GM12878 (cell line): ENCODE measurements around the gene TRAK2. TPM values are rescaled to one million over a fixed set of nuclear protein-coding genes. Genes with fewer than 3 reads are reported as not detected.
A peak's percentile ranks its signal among the peaks of the same experiment; 100 is the strongest.

Source experiments
- ATAC-seq: fragments of 200-7000 bp; cut with Tn5 transposase; 3 replicates; pipeline ENCODE4 v1.9.1; 2020; ENCODE audit warnings: mild to moderate bottlenecking, moderate library complexity
- BruUV-seq: library from RNA; stranded (reverse); fragments of 400-500 nt; replicated peaks from 2 replicates; lab custom pipeline; 2021; lab: Mats Ljungman, UMichigan
- CTCF ChIA-PET: fragments of 300-600 bp; sonication (Branson Sonifier 250); formaldehyde crosslinking; extraction: SDS; loops from one replicate; lab custom pipeline; 2021; ENCODE audit warnings: inconsistent platforms; lab: Yijun Ruan, JAX
- POLR2A ChIA-PET: fragments of 350-600 bp; formaldehyde crosslinking; extraction: SDS; loops from one replicate; lab custom pipeline; 2021; ENCODE audit warnings: inconsistent platforms; lab: Charles Lee
- RAD21 ChIA-PET: fragments of 300-600 bp; sonication (Branson Sonifier 250); formaldehyde crosslinking; loops from one replicate; lab custom pipeline; 2023; ENCODE audit warnings: antibody characterized with exemption; ENCODE audit not compliant: unreplicated experiment; lab: Charles Lee
- SMC1A ChIA-PET: fragments of 300-600 bp; sonication (Branson Sonifier 250); formaldehyde crosslinking; loops from one replicate; lab custom pipeline; 2023; ENCODE audit not compliant: unreplicated experiment, uncharacterized antibody; lab: Charles Lee
- DNase-seq: peaks from one replicate; pipeline ENCODE4 v3.0.0-alpha.2; 2011; ENCODE audit warnings: low read depth, low spot score
- FAIRE-seq: peaks from 3 replicates; lab custom pipeline; 2011; peaks lifted over from hg19 to GRCh38; lab: Jason Lieb, UNC
- H2AFZ ChIP-seq: 2 replicates; pipeline ENCODE4 v1.6.0; 2011; ENCODE audit warnings: low read depth, low read length, control low read depth; ENCODE audit not compliant: control insufficient read depth
- H3K27ac ChIP-seq: 2 replicates; pipeline ENCODE4 v1.5.1; 2011; ENCODE audit warnings: control low read depth; ENCODE audit not compliant: control insufficient read depth, insufficient read depth
- H3K27me3 ChIP-seq, 2 experiments: replicated peaks in 1 of 2; 2 replicates each; pipeline versions ENCODE4 v1.6.0 to v1.6.1; 2011; ENCODE audit warnings: low read length in 1 of 2; ENCODE audit not compliant: control insufficient read depth in 2 of 2, insufficient read depth in 2 of 2
- H3K36me3 ChIP-seq, 2 experiments: 2 replicates each; pipeline ENCODE4 v1.5.1; 2011; ENCODE audit warnings: low read length in 1 of 2; ENCODE audit not compliant: control insufficient read depth in 2 of 2, insufficient read depth in 2 of 2
- H3K4me1 ChIP-seq: 2 replicates; pipeline ENCODE4 v1.6.1; 2011; ENCODE audit warnings: mild to moderate bottlenecking, low read length, moderate library complexity, mixed read lengths; ENCODE audit not compliant: control insufficient read depth, insufficient read depth
- H3K4me2 ChIP-seq: 2 replicates; pipeline ENCODE4 v1.6.0; 2011; ENCODE audit warnings: control low read depth; ENCODE audit not compliant: control insufficient read depth, insufficient read depth
- H3K4me3 ChIP-seq: fragments of 200-600 bp; sonication (generic); 2 replicates; pipeline ENCODE4 v1.5.1; 2016
- H3K79me2 ChIP-seq: 2 replicates; pipeline ENCODE4 v1.6.0; 2011; ENCODE audit warnings: low read length; ENCODE audit not compliant: control insufficient read depth, insufficient read depth
- H3K9ac ChIP-seq: 2 replicates; pipeline ENCODE4 v1.8.0; 2011; ENCODE audit warnings: low read length, control low read depth, mixed read lengths; ENCODE audit not compliant: control insufficient read depth, insufficient read depth
- H3K9me3 ChIP-seq: replicated peaks from 3 replicates; pipeline ENCODE4 v1.5.1; 2011; ENCODE audit warnings: mild to moderate bottlenecking, low read length; ENCODE audit not compliant: control insufficient read depth, insufficient read depth
- H4K20me1 ChIP-seq: 2 replicates; pipeline ENCODE4 v1.6.0; 2011; ENCODE audit not compliant: control insufficient read depth, insufficient read depth
- BHLHE40 ChIP-seq, 2 experiments: fragments of 450-650 bp in 1 of 2; IDR thresholded peaks; 2 replicates each; pipeline ENCODE4 v1.6.1; 2011 to 2017; ENCODE audit warnings: low read depth in 2 of 2, borderline replicate concordance in 1 of 2, improper control_type of control experiment in 1 of 2, low read length in 1 of 2, mild to moderate bottlenecking in 1 of 2
- BMI1 ChIP-seq: fragments of 450-650 bp; IDR thresholded peaks from 2 replicates; pipeline ENCODE4 v1.6.1; 2016; ENCODE audit warnings: mild to moderate bottlenecking, moderate library complexity, borderline replicate concordance
- CTCF ChIP-seq, 3 experiments: IDR thresholded peaks in 2 of 3; conservative IDR thresholded peaks in 1 of 3; 2 replicates each; pipeline ENCODE4 v1.5.1; 2011; ENCODE audit warnings: low read depth in 3 of 3, low read length in 3 of 3, mild to moderate bottlenecking in 3 of 3, control low read depth in 2 of 3, moderate library complexity in 2 of 3, inconsistent platforms in 1 of 3, mixed read lengths in 1 of 3; ENCODE audit not compliant: control insufficient read depth in 2 of 3, insufficient read depth in 1 of 3; ENCODE audit errors: extremely low read depth in 1 of 3
- GABPA ChIP-seq: IDR thresholded peaks from 2 replicates; pipeline ENCODE4 v1.6.1; 2014; ENCODE audit warnings: antibody characterized with exemption, low read depth, mild to moderate bottlenecking, inconsistent platforms
- MEF2A ChIP-seq: IDR thresholded peaks from 2 replicates; pipeline ENCODE4 v1.6.1; 2011; ENCODE audit warnings: low read depth, mild to moderate bottlenecking, low read length, moderate library complexity; ENCODE audit not compliant: insufficient read depth
- MTA2 ChIP-seq: fragments of 450-650 bp; IDR thresholded peaks from 2 replicates; pipeline ENCODE4 v1.6.1; 2016; ENCODE audit warnings: low read depth, mild to moderate bottlenecking, moderate library complexity
- NR2C2 ChIP-seq: IDR thresholded peaks from 2 replicates; pipeline ENCODE4 v1.6.1; 2011; ENCODE audit warnings: borderline replicate concordance, low read depth; ENCODE audit not compliant: control insufficient read depth, insufficient read length
- PAX5 ChIP-seq: IDR thresholded peaks from 2 replicates; pipeline ENCODE4 v1.6.1; 2011; ENCODE audit warnings: low read depth, low read length, borderline replicate concordance
- RAD21 ChIP-seq: IDR thresholded peaks from 2 replicates; pipeline ENCODE4 v1.6.1; 2011; ENCODE audit warnings: mild to moderate bottlenecking, low read depth, low read length, moderate library complexity; ENCODE audit not compliant: insufficient read depth
- SMARCA5 ChIP-seq: fragments of 450-650 bp; IDR thresholded peaks from 2 replicates; pipeline ENCODE4 v1.6.1; 2017; ENCODE audit warnings: mild to moderate bottlenecking
- SMC3 ChIP-seq: IDR thresholded peaks from 2 replicates; pipeline ENCODE4 v1.6.1; 2011; ENCODE audit warnings: low read length, improper control_type of control experiment, borderline replicate concordance
- YY1 ChIP-seq: IDR thresholded peaks from 2 replicates; pipeline ENCODE4 v1.6.1; 2011; ENCODE audit warnings: low read depth, mild to moderate bottlenecking, low read length
- ZNF24 ChIP-seq: fragments of 450-650 bp; IDR thresholded peaks from 2 replicates; pipeline ENCODE4 v1.6.1; 2017; ENCODE audit warnings: antibody characterized with exemption, mild to moderate bottlenecking
- WGBS: methylation state at CpG from one replicate; pipeline ENCODE4 v1.1.6; 2016; ENCODE audit warnings: low lambda C conversion rate; ENCODE audit not compliant: insufficient replicate concordance, insufficient coverage; ENCODE audit errors: missing lambda C conversion rate; 5-methylcytosine and 5-hydroxymethylcytosine counted together
- in situ Hi-C: fragments of 300-500 bp; cut with MboI; formaldehyde crosslinking; loops from 9 replicates; pipeline ENCODE4 v1.14.3; 2018; ENCODE audit warnings: mixed read lengths
- intact Hi-C: fragments of 100-400 bp; cut with micrococcal nuclease; formaldehyde crosslinking; loops from one replicate; pipeline ENCODE4 v1.14.2; 2022; ENCODE audit not compliant: unreplicated experiment
- polyA plus RNA-seq, 11 experiments: library from polyadenylated mRNA; depleted of rRNA in 4 of 11; unstranded in 6 of 11; stranded (reverse) in 5 of 11; fragments of >200 nt; fragmentation: Nextera tagmentation in 4 of 11; fragmentation: Illumina TruSeq in 1 of 11; extraction: Ambion mirVana in 4 of 11; extraction: Trizol in 1 of 11; gene quantifications; 1 replicate in 1 of 11; 2 replicates in 10 of 11; pipeline versions ENCODE4 v1.2.1 to v1.2.3, GENCODE V29; 2011 to 2016; ENCODE audit warnings: inconsistent platforms in 2 of 11, missing spikeins in 2 of 11, low read depth in 1 of 11
- total RNA-seq, 4 experiments: library from RNA; depleted of rRNA in 3 of 4; stranded (reverse); fragments of >200 nt in 3 of 4; fragmentation: Illumina TruSeq in 1 of 4; extraction: Trizol in 1 of 4; gene quantifications; 2 replicates each; pipeline versions ENCODE4 v1.2.1 to v1.2.3, GENCODE V29; 2013 to 2021
- TF ChIP-seq, protein P1 (sequence below): fragments of 450-650 bp; IDR thresholded peaks from 2 replicates; pipeline ENCODE4 v1.6.1; 2016; ENCODE audit warnings: mild to moderate bottlenecking
- TF ChIP-seq, protein P2 (sequence below): fragments of 450-650 bp; IDR thresholded peaks from 2 replicates; pipeline ENCODE4 v1.6.1; 2017; ENCODE audit warnings: mild to moderate bottlenecking, low read depth, inconsistent platforms; ENCODE audit not compliant: poor library complexity, severe bottlenecking

The TRAK2 gene
- total and polyA plus RNA-seq, 10 of the 15 experiments (the other 5 are each of a cell fraction or from before 2014, with no cell fraction given): 5.2 to 20.0 (median 11.8) TPM

- 48% methylated on average over 2 of the region's 2 CpGs for WGBS
- ChIA-PET POLR2A (interaction anchor here (0.9 to 1.0 kb wide), 2 partner anchors 131 to 132 kb away, joined by 3 read pairs; no protein-coding TSS in a partner anchor), CTCF (interaction anchor here (0.6 to 5.5 kb wide), 31 partner anchors 9 to 1640 kb away, joined by 3 to 87 read pairs (median 5); partner anchors contain the start of genes CASP10 and CASP8)
- Histone ChIP-seq H3K36me3 (no peaks in the 10 kb centered on the region; a peak in 1 of 4 replicates), H3K79me2 (no peaks in the 10 kb centered on the region), H4K20me1 (no peaks in the 10 kb centered on the region), H3K9ac (no peak overlapping the region), H3K4me1 (no peaks in the 10 kb centered on the region), H3K9me3 (peaks cover 2% of the 10 kb centered on the region)
- intact Hi-C loops: loop anchor here (1.0 kb wide), 2 partner anchors 128 to 181 kb away; partner anchors contain the start of gene CASP10
- no peak for TF ChIP-seq GABPA
- peak; percentile 83 to 86 (median 86) for TF ChIP-seq CTCF (IDR thresholded peaks at IDR 0.05 in 2 of 3, conservative IDR thresholded peaks at IDR 0.05 in 1 of 3; ENCODE audit: control insufficient read depth in 2 of 3, extremely low read depth in 1 of 3, insufficient read depth in 1 of 3, low read depth in 3 of 3, low read length in 3 of 3)
- TF ChIP-seq PAX5: no peak
- peak; percentile 43; the same call in 1 of the 2 replicates for TF ChIP-seq SMARCA5
- TF ChIP-seq BMI1: no peak
- 0 out of 2 replicates have a peak, but pooled peaks have one; percentile 37 for TF ChIP-seq MEF2A
- no peak for TF ChIP-seq NR2C2
- peak; percentile 91 for TF ChIP-seq SMC3
- TF ChIP-seq, protein P1, sequence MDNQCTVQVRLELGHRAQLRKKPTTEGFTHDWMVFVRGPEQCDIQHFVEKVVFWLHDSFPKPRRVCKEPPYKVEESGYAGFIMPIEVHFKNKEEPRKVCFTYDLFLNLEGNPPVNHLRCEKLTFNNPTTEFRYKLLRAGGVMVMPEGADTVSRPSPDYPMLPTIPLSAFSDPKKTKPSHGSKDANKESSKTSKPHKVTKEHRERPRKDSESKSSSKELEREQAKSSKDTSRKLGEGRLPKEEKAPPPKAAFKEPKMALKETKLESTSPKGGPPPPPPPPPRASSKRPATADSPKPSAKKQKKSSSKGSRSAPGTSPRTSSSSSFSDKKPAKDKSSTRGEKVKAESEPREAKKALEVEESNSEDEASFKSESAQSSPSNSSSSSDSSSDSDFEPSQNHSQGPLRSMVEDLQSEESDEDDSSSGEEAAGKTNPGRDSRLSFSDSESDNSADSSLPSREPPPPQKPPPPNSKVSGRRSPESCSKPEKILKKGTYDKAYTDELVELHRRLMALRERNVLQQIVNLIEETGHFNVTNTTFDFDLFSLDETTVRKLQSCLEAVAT: no peak
- TF ChIP-seq ZNF24: 0 out of 2 replicates have a peak, but pooled peaks have one; percentile 23
- 0 out of 2 replicates have a peak, but pooled peaks have one; percentile 34 for TF ChIP-seq YY1
- 0 out of 4 replicates have a peak, but pooled peaks of 1 of the 2 experiments have one; percentile 10 for TF ChIP-seq BHLHE40 (IDR thresholded peaks at IDR 0.05; ENCODE audit: borderline replicate concordance in 1 of 2, low read depth in 2 of 2, low read length in 1 of 2)
- peak; percentile 97 for TF ChIP-seq RAD21
- no peak for TF ChIP-seq MTA2
- TF ChIP-seq, protein P2, sequence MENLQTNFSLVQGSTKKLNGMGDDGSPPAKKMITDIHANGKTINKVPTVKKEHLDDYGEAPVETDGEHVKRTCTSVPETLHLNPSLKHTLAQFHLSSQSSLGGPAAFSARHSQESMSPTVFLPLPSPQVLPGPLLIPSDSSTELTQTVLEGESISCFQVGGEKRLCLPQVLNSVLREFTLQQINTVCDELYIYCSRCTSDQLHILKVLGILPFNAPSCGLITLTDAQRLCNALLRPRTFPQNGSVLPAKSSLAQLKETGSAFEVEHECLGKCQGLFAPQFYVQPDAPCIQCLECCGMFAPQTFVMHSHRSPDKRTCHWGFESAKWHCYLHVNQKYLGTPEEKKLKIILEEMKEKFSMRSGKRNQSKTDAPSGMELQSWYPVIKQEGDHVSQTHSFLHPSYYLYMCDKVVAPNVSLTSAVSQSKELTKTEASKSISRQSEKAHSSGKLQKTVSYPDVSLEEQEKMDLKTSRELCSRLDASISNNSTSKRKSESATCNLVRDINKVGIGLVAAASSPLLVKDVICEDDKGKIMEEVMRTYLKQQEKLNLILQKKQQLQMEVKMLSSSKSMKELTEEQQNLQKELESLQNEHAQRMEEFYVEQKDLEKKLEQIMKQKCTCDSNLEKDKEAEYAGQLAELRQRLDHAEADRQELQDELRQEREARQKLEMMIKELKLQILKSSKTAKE: no peak
- TF ChIP-seq, all 136 proteins: peak for 8
- in situ Hi-C loops: loop anchor here (5.0 kb wide), 2 partner anchors 122 to 177 kb away; no protein-coding TSS in a partner anchor
- SMC1A ChIA-PET: interaction anchor here (0.6 to 2.8 kb wide), 19 partner anchors 10 to 256 kb away, joined by 3 to 54 read pairs (median 5); partner anchors contain the start of gene CASP10
- Histone ChIP-seq H2AFZ (no peak overlapping the region), H3K27ac (no peak overlapping the region), H3K4me3 (no peak overlapping the region), H3K4me2 (no peak overlapping the region), H3K27me3 (no peaks in the 10 kb centered on the region)
- FAIRE-seq (peak; percentile 68), ATAC-seq (peak; percentile 94), DNase-seq (peak; percentile 30)
- BruUV-seq: no TSS peak
- RAD21 ChIA-PET: interaction anchor here (0.6 to 6.3 kb wide), 15 partner anchors 13 to 463 kb away, joined by 3 to 79 read pairs (median 4); partner anchors contain the start of genes CASP10 and CASP8
Measured at GRCh38 chr2:201363857-201364560, 87.2 kb downstream of the TRAK2 start.
